ENCODE data around the gene ITGA11.

GRCh38 chr15:68365140-68365745 is 66.7 kb downstream of the ITGA11 start:
- TF ChIP-seq POLR2A (IDR thresholded peaks at IDR 0.05; ENCODE audit: low read depth, low read length) (no peak), POLR2AphosphoS5 (IDR thresholded peaks at IDR 0.05; ENCODE audit: low read depth, low read length) (no peak)

Measured in GM12892 (cell line).